ENCODE results near the gene RAB33A. TPM values are rescaled to one million over a fixed set of nuclear protein-coding genes. Genes with fewer than 3 reads are reported as not detected.

The RAB33A gene
- 0.18 TPM in 1 of 2 replicates, not detected in the other for total RNA-seq (2014; rRNA removed; shearing (Covaris generic))
- not detected in 2 replicates for polyA plus RNA-seq (2015; cell fraction: cytosol; rRNA removed)
- polyA plus RNA-seq (2015; cell fraction: nucleus; rRNA removed) = not detected in 2 replicates

DNA sequence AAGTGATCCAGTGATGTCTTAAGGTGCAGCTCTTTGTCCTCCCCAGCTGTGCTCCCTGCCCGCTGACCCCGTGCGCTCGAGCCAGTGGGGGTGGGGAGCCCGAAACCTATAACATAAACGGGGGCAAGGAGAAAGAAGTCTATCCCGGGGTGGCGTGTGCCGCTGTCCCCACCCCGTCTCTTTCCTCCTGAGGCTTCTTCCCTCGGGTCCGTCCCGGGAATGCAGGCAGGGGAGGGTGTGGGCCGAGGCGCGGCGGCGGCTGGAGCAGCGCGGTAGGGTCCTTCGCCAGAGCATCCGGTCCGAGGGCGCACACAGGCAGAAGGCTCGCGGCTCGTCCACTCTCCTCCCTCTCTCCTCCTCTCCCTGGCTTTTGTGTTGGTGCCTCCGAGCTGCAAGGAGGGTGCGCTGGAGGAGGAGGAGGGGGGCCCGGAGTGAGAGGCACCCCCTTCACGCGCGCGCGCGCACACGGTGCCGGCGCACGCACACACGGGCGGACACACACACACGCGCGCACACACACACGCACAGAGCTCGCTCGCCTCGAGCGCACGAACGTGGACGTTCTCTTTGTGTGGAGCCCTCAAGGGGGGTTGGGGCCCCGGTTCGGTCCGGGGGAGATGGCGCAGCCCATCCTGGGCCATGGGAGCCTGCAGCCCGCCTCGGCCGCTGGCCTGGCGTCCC is at the start of gene RAB33A:
Gene RAB33A, plus strand, starts transcription at position 517 of the 681 bp plus-strand sequence. Its CDS starts 101 bp downstream, at position 618.
- in situ Hi-C loops (cut with HindIII; ENCODE audit: low pct_unique_long_range_greater_than_20kb, low sequenced_read_pairs) = no loop called here
- DNase-seq (ENCODE audit: low read depth, low spot score) = no peak

DNA sequence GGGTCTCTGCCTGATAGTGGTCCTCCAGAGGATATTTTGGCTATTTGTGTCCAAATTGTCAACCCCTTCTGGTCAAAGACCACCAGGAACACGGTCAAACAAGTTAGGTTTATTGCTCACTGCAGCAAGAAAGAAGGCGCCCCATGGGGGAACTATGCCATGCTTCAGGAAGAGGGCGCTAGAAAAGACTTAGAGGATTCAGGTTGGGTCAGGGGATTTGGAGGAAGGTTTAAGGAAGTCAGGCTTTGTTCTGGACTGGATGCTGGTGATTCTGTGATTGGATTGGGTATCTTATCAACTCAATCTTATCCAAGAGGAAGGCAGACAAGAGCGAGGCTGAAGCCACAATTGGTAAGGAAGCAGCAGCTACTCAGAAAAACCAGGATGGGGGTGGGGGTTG is 47.2 kb upstream of the RAB33A start:
- no peak for DNase-seq (ENCODE audit: low read depth, low spot score)
- in situ Hi-C loops (cut with HindIII; ENCODE audit: low pct_unique_long_range_greater_than_20kb, low sequenced_read_pairs) = no loop called here

DNA sequence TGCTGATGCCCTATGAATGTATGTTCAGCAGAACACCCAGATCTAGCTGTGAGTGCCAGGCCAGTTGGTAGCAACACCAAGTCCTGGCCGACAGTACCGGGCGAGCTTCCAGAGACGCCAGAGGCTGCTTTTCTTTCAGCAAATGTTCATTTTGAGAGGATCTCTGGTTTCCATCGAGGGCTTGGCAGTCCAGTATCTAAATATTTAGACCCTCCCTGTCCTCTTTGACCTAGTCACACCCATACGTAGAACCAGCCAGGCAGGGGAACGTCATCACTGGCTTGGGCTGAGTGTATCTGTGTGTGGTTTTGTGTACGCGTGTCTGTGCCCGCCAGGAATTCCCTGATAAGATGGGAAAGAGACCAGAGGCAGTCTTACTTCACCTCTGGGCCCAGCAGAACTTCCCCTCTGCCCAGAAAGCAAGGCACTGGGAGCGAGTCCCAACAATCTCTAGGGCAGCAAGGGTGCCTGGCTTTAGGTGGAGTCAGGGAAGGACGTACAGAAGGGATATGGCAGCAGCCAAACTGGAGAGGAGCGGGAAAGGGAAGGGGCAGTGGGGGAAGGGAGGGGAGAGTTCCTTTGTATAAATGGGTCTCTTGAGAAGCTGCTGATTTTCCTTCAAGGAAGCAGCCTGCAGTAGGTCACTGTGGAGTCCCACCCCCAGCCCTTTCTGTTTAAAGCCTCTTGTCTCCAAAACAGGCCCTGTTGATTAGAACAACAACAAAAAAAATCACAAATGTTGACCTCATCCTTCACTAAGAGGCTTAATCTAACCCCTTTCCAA is 46.5 kb upstream of the RAB33A start:
- in situ Hi-C loops (cut with HindIII; ENCODE audit: low pct_unique_long_range_greater_than_20kb, low sequenced_read_pairs) = no loop called here
- no peak for DNase-seq (ENCODE audit: low read depth, low spot score)

DNA sequence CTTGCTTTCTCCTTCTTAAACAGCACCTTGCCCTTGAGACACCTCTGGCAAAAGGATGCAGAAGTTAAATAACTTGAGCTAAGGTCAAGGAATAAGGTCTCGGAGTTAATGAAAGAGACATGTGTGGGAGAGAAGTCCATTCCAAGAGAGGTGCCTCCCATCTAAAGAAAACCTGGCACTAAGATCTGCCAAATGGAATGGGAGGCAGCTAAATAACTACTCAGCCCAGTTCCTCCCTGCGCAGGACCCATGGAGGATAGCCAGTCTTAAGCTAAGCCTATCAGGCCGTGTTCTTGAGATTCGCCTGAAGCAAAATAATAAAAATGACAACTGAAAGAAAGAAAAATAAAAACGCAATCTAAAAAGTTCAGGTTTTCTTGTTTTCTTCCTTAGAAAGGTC is 40.8 kb upstream of the RAB33A start:
- in situ Hi-C loops (cut with HindIII; ENCODE audit: low pct_unique_long_range_greater_than_20kb, low sequenced_read_pairs) = no loop called here
- DNase-seq (ENCODE audit: low read depth, low spot score) = no peak

DNA sequence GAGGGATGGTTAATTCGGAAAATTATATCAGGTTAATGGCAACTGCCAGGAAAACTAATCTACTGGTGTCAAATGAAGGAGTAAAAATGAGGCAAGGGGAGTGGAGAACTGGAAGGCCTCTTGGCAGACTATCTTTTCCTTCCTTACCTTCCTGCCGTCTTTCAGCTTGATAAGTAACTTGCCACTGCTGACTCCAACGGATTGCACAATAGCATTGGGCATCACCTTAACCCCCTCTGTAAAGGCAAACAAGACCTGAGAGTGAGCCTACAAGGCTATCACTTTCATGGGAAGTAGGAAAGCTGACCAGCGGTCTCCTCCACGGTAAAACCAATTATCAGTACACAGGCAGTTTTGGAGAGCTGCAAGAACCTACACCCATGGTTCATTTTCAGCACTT is 35.3 kb upstream of the RAB33A start:
- in situ Hi-C loops (cut with HindIII; ENCODE audit: low pct_unique_long_range_greater_than_20kb, low sequenced_read_pairs) = no loop called here
- no peak for DNase-seq (ENCODE audit: low read depth, low spot score)

DNA sequence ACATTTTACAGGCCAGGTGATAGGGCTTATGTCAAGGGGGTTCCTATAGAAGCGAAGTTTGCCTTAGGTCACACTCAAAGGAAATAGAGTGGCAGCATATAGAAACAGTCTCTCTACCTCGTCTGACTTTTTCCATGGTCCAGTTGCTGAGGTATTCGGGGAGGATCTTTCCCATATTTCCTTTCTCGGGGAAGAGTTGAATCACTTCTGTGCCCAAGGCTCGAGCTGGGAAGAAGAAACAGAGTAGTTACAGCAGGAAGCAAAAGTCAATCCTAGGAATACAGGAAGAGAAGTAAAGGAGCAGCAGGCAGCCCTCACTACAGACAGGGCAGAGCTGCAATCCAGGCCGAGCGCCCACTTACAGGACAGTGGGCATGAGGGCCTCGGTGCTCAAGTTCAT is 34.8 kb upstream of the RAB33A start:
- in situ Hi-C loops (cut with HindIII; ENCODE audit: low pct_unique_long_range_greater_than_20kb, low sequenced_read_pairs) = no loop called here
- DNase-seq (ENCODE audit: low read depth, low spot score) = no peak

DNA sequence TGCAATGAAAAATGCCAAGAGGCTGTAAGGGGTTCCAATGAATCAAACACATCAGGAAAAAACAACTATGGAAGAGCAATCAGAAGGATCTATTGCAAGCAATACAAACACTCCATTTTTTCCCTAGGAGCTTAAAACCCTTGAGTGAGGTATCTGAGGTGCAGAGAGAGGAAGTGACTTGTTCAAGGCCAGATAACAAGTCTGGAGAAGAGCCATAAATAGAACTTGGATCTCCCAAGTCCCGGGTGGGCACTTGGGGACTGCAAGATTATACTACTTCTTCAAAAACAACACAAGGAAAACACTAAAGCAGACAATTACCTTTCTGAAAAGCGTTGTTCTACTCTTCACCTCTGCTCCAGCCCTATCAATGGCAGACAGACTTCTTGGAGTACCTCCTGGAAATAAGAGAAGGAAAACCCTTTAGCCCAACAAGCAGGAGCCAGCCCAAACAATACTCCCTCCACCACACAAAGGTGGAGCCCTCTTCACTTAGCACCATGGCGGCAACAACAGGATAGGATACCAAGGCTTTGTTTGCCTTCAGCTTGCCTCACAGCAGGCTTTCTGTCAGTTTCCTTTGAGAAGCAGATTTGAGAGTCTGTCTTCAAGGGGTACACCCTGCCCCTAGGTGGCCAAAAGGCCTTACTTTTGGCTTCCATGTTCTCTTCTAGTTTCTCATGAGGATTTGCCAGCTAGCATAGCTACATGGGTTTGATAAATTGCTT is 32.1 kb upstream of the RAB33A start:
- DNase-seq (ENCODE audit: low read depth, low spot score) = no peak
- in situ Hi-C loops (cut with HindIII; ENCODE audit: low pct_unique_long_range_greater_than_20kb, low sequenced_read_pairs) = no loop called here

DNA sequence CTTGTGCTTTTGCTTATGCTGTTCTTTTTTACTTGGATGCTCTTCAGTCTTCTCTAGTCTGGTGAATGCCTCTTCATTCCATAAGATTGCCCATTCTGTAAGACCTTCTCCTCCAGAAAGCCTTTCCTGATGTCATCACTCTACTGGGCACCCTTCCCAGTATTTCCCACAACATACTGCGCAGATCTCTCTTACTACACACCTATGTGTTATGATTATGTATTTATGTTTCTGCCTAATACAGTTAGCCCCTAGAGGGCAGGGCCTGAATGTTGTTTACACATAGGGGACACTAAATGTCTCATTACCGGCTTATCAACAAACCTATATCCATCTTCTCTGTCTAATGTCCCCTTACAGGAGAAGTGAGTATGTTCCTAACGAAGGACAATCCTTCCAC is 27.3 kb upstream of the RAB33A start:
- DNase-seq (ENCODE audit: low read depth, low spot score) = no peak

DNA sequence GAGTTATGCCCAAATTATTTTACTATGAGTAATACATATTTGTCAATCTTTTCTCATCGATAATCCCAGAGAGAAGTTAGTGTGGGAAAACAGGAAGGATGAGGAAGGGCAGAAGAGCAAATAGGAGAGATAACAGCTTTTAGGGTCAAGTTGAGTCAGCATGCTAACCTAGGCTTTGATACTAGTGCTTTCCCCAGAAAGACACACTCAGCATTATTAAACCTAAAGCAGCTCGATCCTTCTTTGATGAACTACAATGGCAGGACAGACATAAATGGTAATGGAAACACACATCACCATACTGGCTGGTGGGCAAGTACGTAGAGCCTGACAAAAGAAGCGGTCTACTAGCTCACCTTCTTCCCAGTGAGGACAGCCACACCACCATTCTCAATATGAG is 26.6 kb upstream of the RAB33A start:
- no peak for DNase-seq (ENCODE audit: low read depth, low spot score)
- in situ Hi-C loops (cut with HindIII; ENCODE audit: low pct_unique_long_range_greater_than_20kb, low sequenced_read_pairs) = no loop called here

More for the DNA sequence above, 27.3 kb upstream of the RAB33A start:
- in situ Hi-C loops (cut with HindIII; ENCODE audit: low pct_unique_long_range_greater_than_20kb, low sequenced_read_pairs) = no loop called here

DNA sequence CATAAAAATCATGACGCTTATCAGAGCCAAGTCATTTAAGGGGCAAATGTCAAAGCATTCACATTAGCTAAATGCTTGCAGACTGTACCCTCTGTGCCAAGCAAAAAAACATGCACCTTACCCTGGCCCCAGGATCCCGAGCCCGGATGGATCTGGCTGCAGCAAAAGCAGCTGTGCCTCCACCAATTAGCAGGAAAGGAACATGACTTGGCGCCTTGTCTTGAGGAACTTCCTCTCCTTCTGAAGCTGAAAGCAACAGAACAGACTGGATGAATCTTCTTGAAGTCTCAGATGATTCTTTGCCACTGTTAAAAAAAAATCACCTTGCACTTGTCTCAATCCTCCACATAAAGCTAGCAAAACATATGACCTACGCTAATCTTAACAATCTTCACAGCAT is 24.1 kb upstream of the RAB33A start:
- in situ Hi-C loops (cut with HindIII; ENCODE audit: low pct_unique_long_range_greater_than_20kb, low sequenced_read_pairs) = no loop called here
- no peak for DNase-seq (ENCODE audit: low read depth, low spot score)

DNA sequence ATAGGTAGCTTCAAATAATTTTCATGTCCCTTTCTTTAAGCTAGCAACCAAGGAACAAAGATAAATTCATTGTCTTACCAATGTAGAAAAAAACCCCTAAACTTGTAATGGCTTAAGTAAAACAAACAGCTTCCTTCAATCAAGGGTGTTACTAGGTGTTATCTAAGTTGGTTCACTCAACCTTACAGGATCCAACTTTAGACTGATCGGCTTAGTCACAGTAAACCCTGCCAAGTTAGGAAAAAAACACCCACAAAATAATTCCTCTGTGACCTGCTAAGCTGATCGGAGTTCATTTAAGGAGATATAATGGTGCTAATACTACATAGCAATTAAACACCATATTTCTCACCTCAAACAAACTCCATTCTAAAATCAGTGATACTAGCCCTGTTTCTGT is 16.2 kb upstream of the RAB33A start:
- no peak for DNase-seq (ENCODE audit: low read depth, low spot score)
- in situ Hi-C loops (cut with HindIII; ENCODE audit: low pct_unique_long_range_greater_than_20kb, low sequenced_read_pairs) = no loop called here

DNA sequence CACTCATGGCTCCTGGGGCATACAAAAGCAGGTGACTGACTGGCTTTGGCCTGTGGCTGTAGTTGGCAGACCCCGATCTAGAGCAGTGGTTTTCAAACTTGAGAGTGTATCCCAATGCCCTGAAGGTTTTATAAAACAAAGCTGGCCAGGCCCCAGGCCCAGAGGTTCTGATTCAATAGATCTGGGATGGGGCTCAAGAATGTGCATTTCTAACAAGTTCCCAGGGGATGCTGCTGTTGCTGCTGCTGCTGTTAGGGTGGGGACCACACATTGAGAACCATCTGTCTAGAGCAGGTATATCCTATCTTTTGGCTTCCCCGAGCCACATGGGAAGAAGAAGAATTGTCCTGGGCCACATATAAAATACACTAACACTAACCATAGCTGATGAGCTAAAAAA is 13.5 kb upstream of the RAB33A start:
- in situ Hi-C loops (cut with HindIII; ENCODE audit: low pct_unique_long_range_greater_than_20kb, low sequenced_read_pairs) = no loop called here

DNA sequence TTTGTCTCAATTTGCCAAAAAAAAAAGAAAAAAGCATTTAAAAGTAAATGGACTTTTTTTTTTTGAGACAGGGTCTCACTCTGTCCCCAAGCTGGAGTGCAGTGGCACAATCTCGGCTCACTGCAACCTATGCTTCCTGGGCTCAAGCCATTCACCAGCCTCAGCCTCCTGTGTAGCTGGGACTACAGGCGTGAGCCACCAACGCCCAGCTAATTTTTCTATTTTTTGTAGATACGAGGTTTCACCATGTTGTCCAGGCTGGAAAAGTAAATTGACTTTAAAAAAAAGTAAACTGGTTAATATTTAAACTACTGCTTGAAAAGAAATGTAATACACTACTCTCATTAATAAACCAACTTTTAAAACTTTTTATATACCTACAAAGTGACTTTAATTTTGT is 12.0 kb upstream of the RAB33A start:
- DNase-seq (ENCODE audit: low read depth, low spot score) = no peak
- in situ Hi-C loops (cut with HindIII; ENCODE audit: low pct_unique_long_range_greater_than_20kb, low sequenced_read_pairs) = no loop called here

More for the DNA sequence above, 13.5 kb upstream of the RAB33A start:
- no peak for DNase-seq (ENCODE audit: low read depth, low spot score)

DNA sequence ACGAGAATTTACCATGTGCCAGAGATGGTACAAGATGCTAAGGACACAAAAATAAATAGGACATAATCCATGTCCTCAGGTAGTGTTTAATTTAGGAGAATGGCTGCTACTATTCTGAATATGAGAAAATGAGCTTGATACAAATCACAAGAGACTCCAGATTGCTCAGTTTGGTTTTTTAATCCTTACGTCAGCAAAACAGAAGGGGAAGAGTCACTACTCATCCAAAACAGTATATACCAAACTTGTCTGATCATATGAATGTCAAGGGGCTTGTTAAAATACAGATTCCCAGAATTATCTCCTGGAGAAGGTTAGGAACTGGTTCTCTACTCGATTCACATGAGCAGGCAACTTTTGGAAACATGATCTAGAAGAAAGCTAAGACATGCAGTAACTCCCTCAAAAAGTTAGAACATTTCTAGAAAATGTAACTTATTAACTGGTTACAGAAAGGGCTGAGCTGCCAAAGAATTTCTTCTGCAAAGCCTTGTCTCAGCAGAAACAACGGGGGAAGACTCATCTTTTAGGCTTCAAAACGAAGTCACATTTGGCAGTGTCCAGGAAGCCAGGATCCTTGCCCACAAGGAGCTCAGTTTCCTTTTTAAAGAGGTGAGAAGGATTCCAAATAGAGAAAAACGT is 9.5 kb upstream of the RAB33A start:
- no peak for DNase-seq (ENCODE audit: low read depth, low spot score)
- in situ Hi-C loops (cut with HindIII; ENCODE audit: low pct_unique_long_range_greater_than_20kb, low sequenced_read_pairs) = no loop called here

DNA sequence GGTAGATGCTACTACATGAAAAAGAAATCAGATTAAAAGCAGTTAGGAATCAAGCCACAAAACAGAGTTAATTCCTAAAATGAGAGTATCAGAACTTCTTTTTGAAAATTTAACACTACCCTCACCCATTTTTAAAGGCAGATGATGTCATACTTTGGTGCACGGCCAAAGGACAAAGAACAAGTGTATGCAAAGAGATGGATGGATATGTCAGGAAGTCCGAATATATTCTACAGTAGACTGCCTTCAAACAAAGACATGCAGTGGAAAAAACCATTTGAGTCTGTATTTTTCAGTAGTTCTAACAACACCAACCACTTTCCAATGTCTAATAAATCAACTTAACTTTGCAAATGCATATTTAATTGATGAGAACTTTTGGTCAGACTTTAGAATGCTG is 8.4 kb upstream of the RAB33A start:
- in situ Hi-C loops (cut with HindIII; ENCODE audit: low pct_unique_long_range_greater_than_20kb, low sequenced_read_pairs) = no loop called here
- no peak for DNase-seq (ENCODE audit: low read depth, low spot score)

DNA sequence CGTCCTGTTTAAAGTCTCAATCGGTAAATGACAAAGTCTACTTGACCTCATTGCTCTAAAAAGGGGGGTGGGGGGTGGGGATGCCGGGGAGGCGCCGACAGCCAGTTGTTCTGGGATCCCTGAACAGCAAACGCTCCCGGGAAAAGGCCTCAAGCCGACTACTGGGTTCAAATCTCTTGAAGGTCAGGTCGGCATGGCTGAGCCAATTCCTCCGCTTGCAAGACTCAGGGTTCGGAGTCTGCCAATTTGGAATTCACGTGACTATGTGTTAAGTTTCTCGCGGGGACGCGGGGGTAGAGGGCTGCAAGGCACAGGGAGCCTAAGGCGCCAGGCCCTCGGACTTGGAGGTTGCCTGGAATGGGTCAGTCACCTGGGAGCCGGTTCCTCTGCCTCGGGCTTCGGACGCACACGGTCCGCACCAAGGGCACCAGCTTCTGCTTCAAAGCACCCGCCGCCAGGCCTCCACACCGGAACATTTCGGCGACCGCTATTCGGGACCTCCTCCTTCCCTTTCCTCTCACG is 6.5 kb upstream of the RAB33A start:
- no peak for DNase-seq (ENCODE audit: low read depth, low spot score)
- in situ Hi-C loops (cut with HindIII; ENCODE audit: low pct_unique_long_range_greater_than_20kb, low sequenced_read_pairs) = no loop called here

DNA sequence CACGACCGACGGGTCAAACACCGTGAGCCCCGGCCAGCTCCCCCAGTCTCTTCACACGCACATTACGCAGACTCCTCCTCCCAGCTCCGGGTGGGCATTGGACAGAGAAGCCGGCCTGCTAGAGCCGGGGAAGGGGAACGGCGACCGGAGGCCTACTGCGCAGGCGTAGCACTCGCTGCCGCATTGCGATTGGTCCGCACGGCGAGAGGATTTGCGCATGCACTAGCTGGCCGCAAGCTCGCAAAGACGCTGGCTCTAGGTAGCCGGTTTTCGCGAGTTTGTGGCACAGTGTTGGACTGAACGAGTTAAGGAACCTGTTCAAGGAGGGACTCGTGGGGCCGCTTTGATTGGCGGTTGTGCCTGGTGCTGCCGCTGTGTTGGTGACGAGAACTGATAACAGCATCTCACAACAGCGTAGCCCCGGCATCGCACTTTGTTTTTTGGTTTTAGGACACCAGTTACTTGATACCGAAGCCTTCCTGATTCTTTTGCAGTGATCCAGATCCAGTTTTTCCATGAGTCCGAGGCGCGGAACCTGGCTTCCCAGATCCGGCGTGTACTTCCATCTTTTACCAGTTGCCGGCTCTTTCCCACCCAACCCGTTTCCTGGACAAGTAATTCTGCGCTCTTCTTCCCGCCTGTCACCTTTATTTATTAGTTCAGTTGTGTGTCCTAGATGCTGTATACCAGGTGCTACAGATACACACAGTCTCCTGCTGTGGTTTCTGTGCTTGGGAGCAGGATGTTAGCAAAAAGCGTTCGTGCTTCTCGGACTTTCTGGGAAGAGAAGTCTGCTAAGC is 5.9 kb upstream of the RAB33A start, which contains the start of gene AIFM1:
Gene AIFM1, minus strand, starts transcription at position 139 of the 800 bp plus-strand sequence. CDS start 185 bp downstream, outside the sequence.
- in situ Hi-C loops (cut with HindIII; ENCODE audit: low pct_unique_long_range_greater_than_20kb, low sequenced_read_pairs) = no loop called here
- peak; percentile 94 for DNase-seq (ENCODE audit: low read depth, low spot score)

All from SK-MEL-5 (cell line).